Measurements from ENCODE around the gene RAB27A.

RAB27A gene

GRCh38 chr15:55224892-55225291 lies 64.7 kb downstream of the RAB27A start:
- TF ChIP-seq TCF12 (IDR thresholded peaks at IDR 0.05; ENCODE audit: low read depth) (no peak), USF1 (IDR thresholded peaks at IDR 0.05) (no peak), EGR1 (IDR thresholded peaks at IDR 0.05) (no peak), YY1 (IDR thresholded peaks at IDR 0.05; ENCODE audit: low read depth) (no peak), RAD21 (IDR thresholded peaks at IDR 0.05; ENCODE audit: low read depth) (no peak), REST (IDR thresholded peaks at IDR 0.05; ENCODE audit: low read depth) (no peak)

DNA sequence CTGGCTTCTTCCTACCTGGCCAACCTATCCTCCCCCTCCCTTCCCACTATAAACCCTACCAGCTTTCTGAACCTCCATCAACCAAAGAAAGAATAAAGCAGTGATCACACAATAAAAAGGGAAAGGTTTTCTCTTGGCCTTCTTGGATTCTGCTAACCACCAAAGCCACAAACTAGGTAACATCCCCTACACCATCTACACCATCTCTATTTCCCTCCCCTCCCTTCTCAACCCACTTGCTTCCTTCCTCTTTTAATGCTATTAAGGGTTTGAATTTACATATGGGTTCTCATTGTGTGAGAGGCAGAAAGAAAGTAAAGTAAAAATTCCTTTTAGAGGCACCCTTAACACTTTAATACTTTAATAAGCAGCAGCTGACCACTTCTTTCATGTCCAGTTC lies 67.0 kb downstream of the RAB27A start:
- TF ChIP-seq MAX (IDR thresholded peaks at IDR 0.05): no peak
- TF ChIP-seq REST (IDR thresholded peaks at IDR 0.05; ENCODE audit: low read depth): no peak
- no peak for TF ChIP-seq TCF12 (IDR thresholded peaks at IDR 0.05; ENCODE audit: low read depth)
- TF ChIP-seq RAD21 (IDR thresholded peaks at IDR 0.05; ENCODE audit: low read depth): no peak
- no peak for TF ChIP-seq YY1 (IDR thresholded peaks at IDR 0.05; ENCODE audit: low read depth)
- TF ChIP-seq FOXM1 (IDR thresholded peaks at IDR 0.05; ENCODE audit: borderline replicate concordance, low read depth): no peak
- TF ChIP-seq NFIC (IDR thresholded peaks at IDR 0.05): no peak
- TF ChIP-seq ZBTB7A (IDR thresholded peaks at IDR 0.05; ENCODE audit: low read depth): no peak
- no peak for TF ChIP-seq TEAD4 (IDR thresholded peaks at IDR 0.05)
- TF ChIP-seq CEBPB (IDR thresholded peaks at IDR 0.05): no peak
- no peak for TF ChIP-seq TAF1 (IDR thresholded peaks at IDR 0.05; ENCODE audit: low read depth)
- no peak for TF ChIP-seq EP300 (IDR thresholded peaks at IDR 0.05; ENCODE audit: borderline replicate concordance)
- TF ChIP-seq USF1 (IDR thresholded peaks at IDR 0.05): no peak

DNA sequence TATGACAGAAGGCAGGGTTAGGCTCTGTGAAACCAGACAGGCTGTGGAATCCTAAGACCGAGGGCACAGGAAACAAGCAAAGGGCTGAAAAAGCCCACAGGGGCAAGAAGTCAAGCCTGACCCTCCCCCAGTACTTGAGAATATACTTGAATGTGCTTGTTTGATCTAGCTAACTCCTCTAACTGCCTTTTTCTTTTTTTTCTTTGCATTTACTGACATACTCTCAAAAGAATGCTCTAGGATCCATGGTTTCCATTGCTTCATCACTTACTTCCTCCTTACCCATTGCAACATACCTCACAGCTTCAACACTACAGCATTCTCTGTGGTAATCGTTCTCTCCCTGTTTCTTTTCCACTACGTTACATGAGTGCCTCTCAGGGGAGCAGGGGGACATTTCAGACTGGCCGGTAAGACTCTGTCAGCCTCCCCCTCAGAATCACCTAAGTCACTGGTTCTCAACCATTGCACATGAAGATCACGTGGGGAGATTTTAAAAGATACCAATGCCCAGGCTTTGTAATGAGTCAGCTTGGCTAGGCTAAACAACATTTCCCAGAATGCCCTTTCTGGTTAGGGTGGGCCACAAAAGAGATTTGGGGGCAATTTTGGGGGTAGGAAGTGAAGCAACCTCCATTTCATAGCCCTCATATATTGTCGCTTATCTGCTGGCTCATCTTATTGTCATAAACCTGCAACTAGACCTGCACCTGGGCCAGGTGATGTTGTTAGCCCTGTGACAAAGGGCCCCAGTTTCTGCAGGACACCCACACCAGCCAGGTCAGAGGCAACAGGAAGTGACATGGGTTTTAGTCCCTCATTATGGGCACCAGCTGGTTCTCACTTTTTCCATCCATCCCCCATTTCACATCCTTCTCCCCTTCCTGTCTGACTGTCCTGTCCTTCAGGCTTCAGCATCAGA lies 68.3 kb downstream of the RAB27A start:
- TF ChIP-seq REST (IDR thresholded peaks at IDR 0.05; ENCODE audit: low read depth) (no peak), CEBPB (IDR thresholded peaks at IDR 0.05) (peak; percentile 87)

GRCh38 chr15:55220606-55221005 lies 69.0 kb downstream of the RAB27A start:
- TF ChIP-seq EGR1 (IDR thresholded peaks at IDR 0.05) (no peak), CREB1 (IDR thresholded peaks at IDR 0.05; ENCODE audit: low read depth) (no peak), CEBPB (IDR thresholded peaks at IDR 0.05) (no peak), YY1 (IDR thresholded peaks at IDR 0.05; ENCODE audit: low read depth) (no peak), USF1 (IDR thresholded peaks at IDR 0.05) (no peak)

DNA sequence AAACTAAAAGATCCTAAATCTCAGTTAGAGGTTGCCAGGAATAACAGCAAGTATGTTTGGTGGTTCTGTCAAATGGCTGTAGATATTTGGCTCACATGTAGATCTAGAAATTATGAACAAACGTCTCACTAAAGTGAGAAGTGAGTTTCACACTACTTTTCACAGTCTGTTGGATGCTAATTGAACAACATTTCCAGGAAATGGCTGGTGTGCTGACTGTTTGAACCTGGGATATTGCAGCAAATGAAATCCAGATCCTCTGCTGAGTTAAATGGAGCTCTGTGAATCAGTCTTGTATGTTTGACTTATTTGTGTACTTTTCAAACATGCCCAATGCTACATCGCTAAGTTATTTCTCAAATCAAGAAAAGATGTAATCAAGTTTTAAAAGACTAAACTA lies 71.6 kb downstream of the RAB27A start:
- TF ChIP-seq MAX (IDR thresholded peaks at IDR 0.05) (no peak), NFIC (IDR thresholded peaks at IDR 0.05) (no peak), EGR1 (IDR thresholded peaks at IDR 0.05) (no peak), YY1 (IDR thresholded peaks at IDR 0.05; ENCODE audit: low read depth) (no peak), TCF12 (IDR thresholded peaks at IDR 0.05; ENCODE audit: low read depth) (no peak)
